PC-3 (cell line): ENCODE results near the gene TNFAIP3. TPM values are rescaled to one million over a fixed set of nuclear protein-coding genes. Genes with fewer than 3 reads are reported as not detected.

ENCODE experiments used
- ATAC-seq: fragments of 200-7000 bp; cut with Tn5 transposase; 2 replicates; pipeline ENCODE4 v1.9.1; 2020; ENCODE audit warnings: mild to moderate bottlenecking, moderate library complexity
- BruUV-seq: library from RNA; stranded (reverse); fragments of 400-500 nt; replicated peaks from 2 replicates; lab custom pipeline; 2021; lab: Mats Ljungman, UMichigan
- CTCF ChIA-PET: fragments of 300-600 bp; sonication (Branson Sonifier 250); formaldehyde crosslinking; loops from one replicate; lab custom pipeline; 2022; ENCODE audit warnings: antibody characterized with exemption; lab: Charles Lee
- POLR2A ChIA-PET: fragments of 300-600 bp; sonication (Branson Sonifier 250); formaldehyde crosslinking; loops from one replicate; lab custom pipeline; 2022; ENCODE audit warnings: antibody characterized with exemption; ENCODE audit not compliant: unreplicated experiment; lab: Charles Lee
- DNase-seq: peaks from one replicate; pipeline ENCODE4 v3.0.0-alpha.2; 2015
- H2AFZ ChIP-seq: fragments of 300-600 bp; sonication (generic); 2 replicates; pipeline ENCODE4 v1.6.0; 2016; ENCODE audit warnings: antibody characterized with exemption, low read length
- H3F3A ChIP-seq: fragments of 300-600 bp; sonication (generic); one replicate; pipeline ENCODE4 v1.6.0; 2017; ENCODE audit warnings: antibody characterized with exemption, low read length, control low read depth, mild to moderate bottlenecking; ENCODE audit not compliant: unreplicated experiment
- H3K27ac ChIP-seq: fragments of 300-600 bp; sonication (generic); 2 replicates; pipeline ENCODE4 v1.5.1; 2016; ENCODE audit warnings: mild to moderate bottlenecking, low read length
- H3K27me3 ChIP-seq: fragments of 300-600 bp; sonication (generic); 2 replicates; pipeline ENCODE4 v1.6.1; 2016; ENCODE audit warnings: low read length, mixed read lengths
- H3K36me3 ChIP-seq: fragments of 300-600 bp; sonication (generic); 2 replicates; pipeline ENCODE4 v1.6.1; 2016; ENCODE audit warnings: low read depth, mixed run types, low read length, mixed read lengths
- H3K4me1 ChIP-seq: fragments of 300-600 bp; sonication (generic); 2 replicates; pipeline ENCODE4 v1.5.1; 2016; ENCODE audit warnings: low read length; ENCODE audit not compliant: insufficient read depth
- H3K4me2 ChIP-seq: fragments of 300-600 bp; sonication (generic); 2 replicates; pipeline ENCODE4 v1.6.0; 2016; ENCODE audit warnings: low read length
- H3K4me3 ChIP-seq: fragments of 300-600 bp; sonication (generic); 2 replicates; pipeline ENCODE4 v1.5.1; 2016; ENCODE audit warnings: mild to moderate bottlenecking, low read length, mixed read lengths
- H3K79me2 ChIP-seq: fragments of 300-600 bp; sonication (generic); 2 replicates; pipeline ENCODE4 v1.6.1; 2017; ENCODE audit warnings: low read length, mixed read lengths
- H3K9ac ChIP-seq: fragments of 300-600 bp; sonication (generic); 2 replicates; pipeline ENCODE4 v1.6.0; 2016; ENCODE audit warnings: mild to moderate bottlenecking, low read length
- H3K9me2 ChIP-seq: fragments of 300-600 bp; sonication (generic); replicated peaks from 2 replicates; pipeline ENCODE4 v1.6.1; 2016; ENCODE audit warnings: mixed run types, low read length, mixed read lengths
- H3K9me3 ChIP-seq: fragments of 300-600 bp; sonication (generic); 2 replicates; pipeline ENCODE4 v1.6.1; 2016; ENCODE audit warnings: low read length, mixed read lengths
- H4K20me1 ChIP-seq: fragments of 300-600 bp; sonication (generic); 2 replicates; pipeline ENCODE4 v1.6.1; 2016; ENCODE audit warnings: low read length, mixed read lengths
- EZH2 ChIP-seq: fragments of 300-600 bp; sonication (generic); IDR thresholded peaks from one replicate; pipeline ENCODE4 v1.6.1; 2017; ENCODE audit warnings: antibody characterized with exemption, mild to moderate bottlenecking, low read length; ENCODE audit not compliant: unreplicated experiment
- EZH2phosphoT487 ChIP-seq: fragments of 300-600 bp; sonication (generic); IDR thresholded peaks from 2 replicates; pipeline ENCODE4 v1.6.1; 2018; ENCODE audit warnings: mild to moderate bottlenecking, antibody characterized with exemption, low read length, borderline replicate concordance
- intact Hi-C: fragments of 100-400 bp; cut with micrococcal nuclease; formaldehyde crosslinking; loops from 2 replicates; pipeline ENCODE4 v1.9.0; 2023
- total RNA-seq: library from RNA; depleted of rRNA; stranded (reverse); fragments of >200 nt; gene quantifications from 2 replicates; pipeline ENCODE4 v1.2.3, GENCODE V29; 2014
- TF ChIP-seq, protein P1 (sequence below): fragments of 300-600 bp; sonication (generic); conservative IDR thresholded peaks from 2 replicates; pipeline ENCODE4 v1.5.1; 2017; ENCODE audit warnings: antibody characterized with exemption, low read depth, mild to moderate bottlenecking, low read length

The TNFAIP3 gene
- total RNA-seq, 1 experiment from 2014 or later, result 21.9 TPM

- TF ChIP-seq EZH2phosphoT487, result no peak
- TF ChIP-seq, protein P1, sequence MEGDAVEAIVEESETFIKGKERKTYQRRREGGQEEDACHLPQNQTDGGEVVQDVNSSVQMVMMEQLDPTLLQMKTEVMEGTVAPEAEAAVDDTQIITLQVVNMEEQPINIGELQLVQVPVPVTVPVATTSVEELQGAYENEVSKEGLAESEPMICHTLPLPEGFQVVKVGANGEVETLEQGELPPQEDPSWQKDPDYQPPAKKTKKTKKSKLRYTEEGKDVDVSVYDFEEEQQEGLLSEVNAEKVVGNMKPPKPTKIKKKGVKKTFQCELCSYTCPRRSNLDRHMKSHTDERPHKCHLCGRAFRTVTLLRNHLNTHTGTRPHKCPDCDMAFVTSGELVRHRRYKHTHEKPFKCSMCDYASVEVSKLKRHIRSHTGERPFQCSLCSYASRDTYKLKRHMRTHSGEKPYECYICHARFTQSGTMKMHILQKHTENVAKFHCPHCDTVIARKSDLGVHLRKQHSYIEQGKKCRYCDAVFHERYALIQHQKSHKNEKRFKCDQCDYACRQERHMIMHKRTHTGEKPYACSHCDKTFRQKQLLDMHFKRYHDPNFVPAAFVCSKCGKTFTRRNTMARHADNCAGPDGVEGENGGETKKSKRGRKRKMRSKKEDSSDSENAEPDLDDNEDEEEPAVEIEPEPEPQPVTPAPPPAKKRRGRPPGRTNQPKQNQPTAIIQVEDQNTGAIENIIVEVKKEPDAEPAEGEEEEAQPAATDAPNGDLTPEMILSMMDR, result no peak
- no peak for TF ChIP-seq EZH2
- H3K4me2 ChIP-seq, result peak overlapping the region; percentile 22; the same call in 1 of the 2 replicates
- no peak overlapping the region for H2AFZ ChIP-seq
- ChIA-PET CTCF (no interaction called here), POLR2A (no interaction called here)
- DNase-seq (peak; percentile 87), ATAC-seq (peak; percentile 83)
- H3K4me3 ChIP-seq, result no peak overlapping the region
- H3K27me3 ChIP-seq, result no peaks in the 10 kb centered on the region
- no peaks in the 10 kb centered on the region for H4K20me1 ChIP-seq
- H3K4me1 ChIP-seq, result peaks cover 32% of the 10 kb centered on the region
- intact Hi-C loops, result loop anchor here (10.0 kb wide), 1 partner anchor 251 kb away; the partner anchor contains the start of gene PERP
- no peaks in the 10 kb centered on the region for H3F3A ChIP-seq
- H3K79me2 ChIP-seq, result no peaks in the 10 kb centered on the region
- H3K9me2 ChIP-seq, result no peaks in the 10 kb centered on the region
- peak overlapping the region; percentile 55 for H3K27ac ChIP-seq
- no TSS peak for BruUV-seq
- H3K9me3 ChIP-seq, result no peaks in the 10 kb centered on the region
- H3K9ac ChIP-seq, result no peak overlapping the region
- no peaks in the 10 kb centered on the region for H3K36me3 ChIP-seq
These were observed 13.4 kb upstream of the TNFAIP3 start for GRCh38 chr6:137853569-137854213.

DNA sequence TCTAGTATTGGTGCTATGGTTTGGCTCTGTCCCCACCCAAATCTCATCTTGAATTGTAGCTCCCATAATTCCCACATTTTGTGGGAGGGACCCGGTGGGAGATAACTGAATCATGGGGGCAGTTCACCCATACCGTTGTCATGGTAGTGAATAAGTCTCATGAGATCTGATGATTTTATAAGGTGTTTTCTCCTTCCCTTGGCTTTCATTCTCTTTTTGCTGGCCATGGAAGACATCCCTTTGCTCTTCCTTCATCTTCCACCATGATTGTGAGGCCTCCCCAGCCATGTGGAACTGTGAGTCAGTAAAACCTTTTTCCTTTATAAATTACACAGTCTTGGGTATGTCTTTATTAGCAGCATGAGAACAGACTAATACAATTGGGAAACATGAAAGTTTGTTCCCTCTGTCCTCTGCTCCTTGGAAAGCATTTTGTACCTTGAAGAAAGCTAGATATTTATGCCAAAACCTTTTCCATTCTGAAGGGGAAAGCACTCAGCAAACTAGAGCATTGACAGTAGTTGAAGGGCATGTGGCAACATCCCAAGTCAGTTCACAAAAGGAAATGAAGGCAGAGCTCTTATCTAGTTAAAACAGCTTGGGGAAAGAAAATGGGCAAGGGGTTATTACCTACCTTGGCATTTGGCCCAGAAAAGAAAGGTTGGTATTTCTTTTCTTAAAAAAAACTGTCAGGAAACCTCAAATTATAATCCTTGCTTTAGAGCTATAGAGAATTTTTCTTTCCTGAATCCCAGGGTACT, 10.7 kb upstream of the TNFAIP3 start:
- Histone ChIP-seq H3K9ac (no peak overlapping the region), H4K20me1 (no peaks in the 10 kb centered on the region), H2AFZ (no peak overlapping the region), H3K9me3 (no peaks in the 10 kb centered on the region), H3K4me3 (no peak overlapping the region), H3K27me3 (no peaks in the 10 kb centered on the region), H3K9me2 (no peaks in the 10 kb centered on the region), H3K27ac (no peak overlapping the region), H3K36me3 (no peaks in the 10 kb centered on the region), H3K79me2 (no peaks in the 10 kb centered on the region), H3F3A (no peaks in the 10 kb centered on the region), H3K4me1 (peaks cover 29% of the 10 kb centered on the region), H3K4me2 (no peak overlapping the region)
- intact Hi-C loops, result loop anchor here (10.0 kb wide), 1 partner anchor 248 kb away; the partner anchor contains the start of gene PERP
- no peak for TF ChIP-seq EZH2phosphoT487
- TF ChIP-seq, protein P1, result no peak
- no peak for TF ChIP-seq EZH2
- no TSS peak for BruUV-seq
- DNase-seq (no peak), ATAC-seq (no peak)
- ChIA-PET POLR2A (no interaction called here), CTCF (no interaction called here)

- no peak for TF ChIP-seq EZH2phosphoT487
- TF ChIP-seq EZH2, result no peak
- TF ChIP-seq, protein P1, result no peak
- CTCF ChIA-PET, result no interaction called here
- Histone ChIP-seq H3K4me1 (peaks cover 2% of the 10 kb centered on the region; the same call in 1 of the 2 replicates), H3K27me3 (no peaks in the 10 kb centered on the region), H3K4me2 (no peak overlapping the region), H2AFZ (no peak overlapping the region), H4K20me1 (no peaks in the 10 kb centered on the region), H3K27ac (no peak overlapping the region), H3K9ac (no peak overlapping the region), H3K9me3 (no peaks in the 10 kb centered on the region), H3K9me2 (no peaks in the 10 kb centered on the region), H3K79me2 (no peaks in the 10 kb centered on the region), H3K4me3 (no peak overlapping the region), H3K36me3 (no peaks in the 10 kb centered on the region), H3F3A (no peaks in the 10 kb centered on the region)
- DNase-seq (no peak), ATAC-seq (no peak)
- intact Hi-C loops, result loop anchor here (10.0 kb wide), 1 partner anchor 246 kb away; the partner anchor contains the start of gene PERP
- POLR2A ChIA-PET, result no interaction called here
- BruUV-seq, result no TSS peak
These were observed 8.0 kb upstream of the TNFAIP3 start for GRCh38 chr6:137859025-137859424.
